NCI-H1048 (cell line): ENCODE results near the gene DLEC1.
"Not testable (repeated sequence)": the region's sequence is repeated elsewhere in the genome, so short reads cannot be mapped to it uniquely, and the experiment has no call there.

Experiments
- DNase-seq: peaks from one replicate; lab custom pipeline; 2025; lab: John Stamatoyannopoulos, UW

DLEC1 gene

DNA sequence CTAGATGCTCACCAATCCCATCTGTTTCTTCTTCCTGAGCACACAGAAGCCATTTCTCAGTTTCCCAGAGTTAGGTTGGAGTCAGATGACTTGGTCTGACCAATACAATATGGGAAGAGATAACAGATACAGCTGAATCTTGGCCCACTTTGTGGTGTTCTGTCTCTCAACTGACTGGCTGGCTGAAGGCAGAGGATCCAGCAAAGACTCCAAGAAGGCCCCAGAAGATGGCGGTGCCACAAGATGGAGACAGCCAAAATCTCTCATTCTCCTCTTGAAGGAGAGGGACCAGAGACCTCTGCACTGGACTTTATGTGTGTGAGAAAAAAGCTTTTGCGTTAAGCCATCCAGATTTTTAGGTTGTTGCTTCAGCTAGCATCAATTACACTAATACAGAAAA, 118.1 kb downstream of the DLEC1 start:
- DNase-seq, result no peak

- DNase-seq, result no peak
Measured at GRCh38 chr3:38157595-38157994, 118.6 kb downstream of the DLEC1 start.

DNA sequence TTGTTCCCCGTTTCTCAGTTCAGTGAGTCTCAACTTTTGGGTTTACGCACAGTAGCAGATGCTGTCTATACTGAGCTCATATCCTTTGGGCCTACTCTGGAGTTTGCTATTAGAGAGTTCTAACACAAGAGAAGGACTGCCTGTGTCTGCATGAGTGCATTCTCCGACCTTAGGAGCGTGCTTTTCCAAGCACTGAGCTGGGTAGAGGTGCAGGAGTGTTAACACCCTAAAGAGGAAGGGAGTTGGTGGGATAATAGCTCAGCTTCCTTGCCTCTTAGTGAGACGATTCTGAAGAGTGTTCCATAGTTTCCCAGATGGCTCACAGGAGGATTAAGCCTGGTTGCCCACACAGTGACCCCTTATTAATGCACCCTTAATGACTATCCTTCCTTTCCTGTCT, 119.5 kb downstream of the DLEC1 start:
- no peak for DNase-seq

DNA sequence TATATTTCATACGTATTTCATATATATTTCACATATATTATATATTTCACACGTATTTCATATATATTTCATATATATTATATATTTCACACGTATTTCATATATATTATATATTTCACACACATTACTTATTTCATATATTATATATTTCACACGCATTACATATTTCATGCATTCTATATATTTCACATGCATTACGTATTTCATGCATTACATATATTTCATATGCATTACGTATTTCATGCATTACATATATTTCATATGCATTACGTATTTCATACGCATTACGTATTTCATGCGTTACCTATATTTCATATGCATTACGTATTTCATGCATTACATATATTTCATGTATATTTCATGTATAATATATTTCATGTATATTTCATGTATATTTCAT, 121.7 kb downstream of the DLEC1 start:
- DNase-seq, result not testable (repeated sequence)

DNA sequence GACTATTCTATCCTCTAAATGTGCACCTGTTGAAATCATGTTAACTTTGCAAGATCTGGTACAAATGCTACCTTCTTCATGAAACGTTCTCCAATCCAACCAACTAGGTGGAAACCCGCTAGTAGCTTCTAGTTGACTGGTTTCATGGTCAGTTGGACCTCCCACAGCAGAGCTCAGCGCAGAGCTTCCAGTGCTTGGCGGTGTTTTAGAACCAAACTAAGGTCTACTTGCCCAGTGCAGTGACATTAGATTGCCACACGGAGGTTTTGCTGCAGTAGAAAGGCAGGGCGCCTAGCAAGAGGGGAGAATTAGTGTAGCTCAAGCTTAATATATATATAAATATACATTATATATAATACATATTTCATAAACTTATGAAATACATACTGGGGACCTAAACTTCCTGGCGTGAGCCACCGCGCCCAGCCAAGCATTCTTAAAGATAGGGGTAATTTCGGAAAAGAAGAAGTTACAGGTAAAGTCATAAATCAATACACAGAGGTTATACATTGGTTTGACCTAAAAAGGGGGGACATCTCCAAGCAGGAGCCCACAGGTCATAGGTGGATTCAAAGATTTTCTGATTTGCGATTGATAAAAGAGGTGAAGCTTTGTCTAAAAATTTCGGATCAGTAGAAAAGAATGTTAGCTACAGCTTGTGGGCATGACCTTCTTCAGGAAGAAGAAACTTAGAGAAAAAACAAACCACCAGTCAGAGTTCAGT, 124.3 kb downstream of the DLEC1 start:
- no peak for DNase-seq

GRCh38 chr3:38163841-38164642, 125.0 kb downstream of the DLEC1 start:
- DNase-seq, result no peak

DNA sequence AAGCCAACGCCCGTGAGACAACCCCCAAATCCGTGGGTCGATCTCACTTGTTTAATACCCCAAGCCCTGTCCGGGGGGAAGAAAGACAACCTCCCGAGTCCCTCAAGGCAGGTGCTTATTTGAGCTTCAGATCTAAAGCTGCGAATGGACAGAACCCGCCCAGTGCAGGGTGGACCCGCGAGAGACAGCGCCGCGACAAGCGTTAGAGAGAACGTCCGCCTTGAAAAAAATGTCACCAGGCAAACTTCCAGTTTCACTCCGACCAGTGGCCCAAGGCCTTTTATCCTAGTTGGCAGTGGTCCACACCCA, 125.6 kb downstream of the DLEC1 start:
- no peak for DNase-seq

DNA sequence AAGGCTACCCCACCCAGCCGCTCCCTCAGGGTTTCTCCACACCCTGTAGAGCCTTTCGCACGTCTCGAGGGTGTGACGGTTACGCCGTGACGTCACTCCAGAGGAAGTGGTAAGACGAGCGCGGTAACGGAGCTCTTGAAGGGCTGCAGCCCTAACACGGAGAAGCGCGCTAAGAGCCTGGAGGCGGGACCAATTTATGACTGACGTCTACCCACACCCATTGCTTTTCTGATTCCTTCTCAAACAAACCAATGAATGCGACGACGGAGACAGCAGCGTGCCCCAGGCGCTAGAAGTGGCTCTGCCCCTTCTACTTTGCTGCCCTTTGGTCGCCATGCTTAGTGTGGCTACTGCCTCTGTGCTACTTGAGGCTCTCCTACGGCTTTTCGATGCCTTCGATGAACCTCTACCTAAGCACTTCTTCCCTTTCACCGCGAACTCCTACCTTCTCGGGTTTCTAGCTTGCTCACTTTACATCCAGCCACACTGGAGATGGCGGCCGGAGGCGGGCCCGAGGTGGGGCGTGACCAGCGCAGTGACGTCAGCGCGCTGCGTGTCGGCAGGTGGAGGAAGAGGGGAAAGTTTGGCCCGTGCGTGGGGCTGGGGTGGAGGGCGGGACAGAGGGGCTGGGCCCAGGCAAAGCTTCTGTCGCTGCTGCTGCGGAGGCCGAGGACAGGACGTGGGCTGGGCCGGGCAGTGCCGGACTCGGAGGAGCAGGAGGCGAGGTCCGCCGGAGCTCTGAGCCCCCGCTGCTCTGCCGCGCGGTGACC, 126.1 kb downstream of the DLEC1 start, which contains the start of gene OXSR1:
Gene OXSR1 (plus strand): TSS at position 586 of the 770 bp plus-strand sequence. CDS start 340 bp downstream, outside the sequence.
- DNase-seq, result peak; percentile 98

DNA sequence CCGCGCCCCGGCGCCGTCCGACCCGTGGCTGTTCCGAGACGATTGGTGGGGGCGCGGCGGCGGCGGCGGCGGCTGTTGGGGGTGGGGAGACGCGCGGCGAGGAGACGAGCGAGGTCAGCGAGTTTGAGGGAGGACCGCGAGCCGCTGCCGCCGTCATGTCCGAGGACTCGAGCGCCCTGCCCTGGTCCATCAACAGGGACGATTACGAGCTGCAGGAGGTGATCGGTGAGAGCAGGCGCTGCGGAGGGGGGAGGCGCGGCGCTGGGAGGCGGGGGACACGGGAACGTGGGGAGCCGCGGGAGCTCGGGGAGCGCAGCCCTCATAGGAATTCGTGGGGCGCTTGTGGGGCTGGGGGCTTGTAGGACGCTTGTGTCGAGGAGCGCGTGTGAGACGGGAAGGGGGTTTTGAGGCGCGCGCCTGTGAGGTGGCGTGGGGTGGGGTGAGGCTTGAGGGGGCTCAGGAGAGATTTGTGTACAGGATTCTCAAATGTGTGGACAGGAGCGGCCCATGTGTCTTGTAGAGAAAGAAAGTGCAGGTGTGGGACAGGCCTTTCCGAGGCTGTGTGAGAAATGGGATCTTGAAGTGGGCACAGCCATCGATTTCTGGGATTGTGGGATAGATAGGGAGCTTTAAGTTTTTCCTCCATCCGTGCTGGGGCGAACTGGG, 126.8 kb downstream of the DLEC1 start:
- no peak for DNase-seq

DNA sequence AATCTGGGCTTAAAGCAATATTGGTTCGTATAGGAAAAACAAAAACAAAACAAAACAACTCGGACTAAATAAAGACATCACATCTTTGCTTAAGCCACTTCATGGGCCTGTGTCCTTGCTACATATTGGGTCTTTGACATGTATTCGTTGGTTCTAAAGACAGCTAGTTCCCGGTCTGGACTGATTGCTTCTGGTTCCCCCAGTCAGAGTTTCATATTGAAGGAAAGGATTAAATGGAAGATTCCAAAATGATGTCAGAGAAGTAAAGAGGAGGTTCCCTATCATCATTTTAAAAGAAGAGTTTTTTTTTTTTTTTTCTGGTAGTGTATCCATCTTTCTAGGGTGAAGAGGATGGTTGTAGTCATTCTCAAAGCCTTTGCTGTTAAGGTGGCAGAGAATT, 128.6 kb downstream of the DLEC1 start:
- no peak for DNase-seq

GRCh38 chr3:38168151-38169026, 129.4 kb downstream of the DLEC1 start:
- DNase-seq, result no peak

DNA sequence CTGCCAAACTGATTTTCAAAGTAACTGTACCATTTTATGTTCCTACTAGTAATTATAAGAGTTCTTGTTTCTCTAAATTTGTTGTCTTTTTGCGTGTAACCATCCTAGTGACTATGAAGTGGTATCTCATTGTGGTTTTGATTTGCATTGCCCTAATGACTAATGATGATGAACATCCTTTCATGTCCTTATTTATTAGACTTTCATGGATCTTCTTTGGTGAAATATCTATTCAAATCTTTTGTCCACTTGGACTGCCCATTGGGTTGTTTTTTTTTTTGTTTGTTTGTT, 130.0 kb downstream of the DLEC1 start:
- no peak for DNase-seq

- DNase-seq, result no peak
Measured at GRCh38 chr3:38170722-38171121, 131.7 kb downstream of the DLEC1 start.

- DNase-seq, result no peak
Measured at GRCh38 chr3:38171622-38172021, 132.6 kb downstream of the DLEC1 start.
